HG03442 (cell line): ENCODE results near the gene ZSCAN26.

Experiments
- ATAC-seq: cut with Tn5 transposase; IDR thresholded peaks from one replicate; pipeline ENCODE4 v1.9.1; 2021; ENCODE audit warnings: mild to moderate bottlenecking, moderate library complexity; ENCODE audit not compliant: unreplicated experiment

ZSCAN26 gene

GRCh38 chr6:28266962-28267694 is at the start of gene ZSCAN26:
Gene ZSCAN26, plus strand, starts transcription at chr6:28267143. Its CDS starts 4,777 bp downstream, at chr6:28271920.
- ATAC-seq = peak; percentile 87

GRCh38 chr6:28217890-28218289 is 49.1 kb upstream of the ZSCAN26 start:
- ATAC-seq = no peak

GRCh38 chr6:28218312-28219248 is 48.4 kb upstream of the ZSCAN26 start:
- peak; percentile 63 for ATAC-seq

GRCh38 chr6:28220257-28221133 is 46.4 kb upstream of the ZSCAN26 start:
- no peak for ATAC-seq

GRCh38 chr6:28224131-28225055 is 42.5 kb upstream of the ZSCAN26 start:
- peak; percentile 10 for ATAC-seq

GRCh38 chr6:28225056-28225834 is 41.7 kb upstream of the ZSCAN26 start, which contains the start of gene ZSCAN9:
Gene ZSCAN9, plus strand, starts transcription at chr6:28225275. Its CDS starts 1,810 bp downstream, at chr6:28227085.
- ATAC-seq = peak; percentile 85

GRCh38 chr6:28226460-28226859 is 40.5 kb upstream of the ZSCAN26 start:
- no peak for ATAC-seq

- no peak for ATAC-seq
Observed at GRCh38 chr6:28232785-28233184, 34.2 kb upstream of the ZSCAN26 start.

GRCh38 chr6:28235912-28236452 is 31.0 kb upstream of the ZSCAN26 start:
- no peak for ATAC-seq

- ATAC-seq = no peak
Observed at GRCh38 chr6:28239636-28240035, 27.3 kb upstream of the ZSCAN26 start.

GRCh38 chr6:28240471-28240870 is 26.5 kb upstream of the ZSCAN26 start:
- no peak for ATAC-seq

GRCh38 chr6:28243946-28244345 is 23.0 kb upstream of the ZSCAN26 start:
- ATAC-seq = no peak

GRCh38 chr6:28245206-28245941 is 21.6 kb upstream of the ZSCAN26 start:
- ATAC-seq = no peak

- no peak for ATAC-seq
Observed at GRCh38 chr6:28248916-28249315, 18.0 kb upstream of the ZSCAN26 start.

GRCh38 chr6:28250747-28251146 is 16.2 kb upstream of the ZSCAN26 start:
- no peak for ATAC-seq

- ATAC-seq = peak; percentile 33
Observed at GRCh38 chr6:28251661-28252008, 15.3 kb upstream of the ZSCAN26 start.

- ATAC-seq = peak; percentile 62
Observed at GRCh38 chr6:28252009-28252975, 14.7 kb upstream of the ZSCAN26 start, which contains the start of gene ZKSCAN4. Gene ZKSCAN4, minus strand, starts transcription at chr6:28252269. Its CDS starts 289 bp downstream, at chr6:28251980.
